GM21737 (cell line): ENCODE measurements around the gene AACS.
"Not testable (repeated sequence)": the region's sequence is repeated elsewhere in the genome, so short reads cannot be mapped to it uniquely, and the experiment has no call there.

Experiments used
- ATAC-seq: cut with Tn5 transposase; IDR thresholded peaks from one replicate; pipeline ENCODE4 v1.9.1; 2021; ENCODE audit warnings: mild to moderate bottlenecking, moderate library complexity; ENCODE audit not compliant: unreplicated experiment

AACS gene

DNA sequence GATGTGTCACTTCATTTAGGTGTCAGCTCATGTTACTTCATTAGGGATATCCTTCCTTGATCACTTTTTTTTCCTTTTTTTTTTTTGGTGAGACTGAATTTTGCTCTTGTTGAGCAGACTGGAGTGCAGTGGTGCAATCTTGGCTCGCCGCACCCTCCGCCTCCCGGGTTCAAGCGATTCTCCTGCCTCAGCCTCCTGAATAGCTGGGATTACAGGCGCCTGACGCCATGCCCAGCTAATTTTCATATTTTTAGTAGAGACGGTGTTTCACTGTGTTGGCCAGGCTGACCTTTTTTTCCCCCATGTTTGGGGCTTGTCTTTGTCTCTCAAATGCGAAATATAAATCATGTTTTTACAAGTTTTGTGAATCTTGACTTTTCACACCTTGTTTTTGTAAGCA, 9.6 kb upstream of the AACS start:
- no peak for ATAC-seq

DNA sequence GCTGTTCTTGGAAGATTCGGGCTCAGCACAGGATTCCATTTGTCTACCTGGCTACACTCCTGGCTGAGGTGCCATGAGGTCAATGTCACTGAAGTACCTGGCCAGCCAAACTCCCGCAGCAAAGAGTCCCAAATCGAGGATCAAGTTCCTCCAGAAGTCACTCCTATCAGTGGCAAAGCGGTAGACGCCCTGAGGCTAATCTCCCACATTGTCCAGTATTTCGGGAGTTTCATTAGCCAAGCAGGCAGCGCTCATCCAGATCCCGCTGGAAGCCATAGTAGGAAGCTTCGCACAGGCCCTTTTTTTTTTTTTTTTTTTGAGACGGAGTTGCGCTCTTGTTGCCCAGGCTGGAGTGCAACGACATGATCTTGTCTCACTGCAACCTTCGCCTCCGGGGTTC, 8.9 kb upstream of the AACS start:
- no peak for ATAC-seq

DNA sequence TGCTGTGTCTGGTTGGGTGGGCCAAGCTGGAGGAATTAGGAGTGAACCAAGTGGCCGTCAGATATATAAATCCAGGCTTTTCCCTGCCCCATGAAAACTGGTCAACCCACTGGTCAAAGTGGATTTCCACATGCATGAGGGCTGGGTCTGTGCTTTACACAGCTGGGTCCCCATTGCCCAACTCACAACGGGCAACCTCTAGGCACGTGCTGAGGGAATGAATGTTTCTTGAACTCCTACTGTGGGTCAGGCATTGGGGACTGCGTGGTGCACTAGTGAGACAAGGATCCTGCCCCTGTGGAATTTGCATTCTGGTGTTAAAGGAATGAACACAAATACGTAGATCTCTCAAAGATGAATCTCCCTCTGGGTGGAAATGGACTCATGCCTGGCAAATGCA, 7.5 kb upstream of the AACS start:
- no peak for ATAC-seq

DNA sequence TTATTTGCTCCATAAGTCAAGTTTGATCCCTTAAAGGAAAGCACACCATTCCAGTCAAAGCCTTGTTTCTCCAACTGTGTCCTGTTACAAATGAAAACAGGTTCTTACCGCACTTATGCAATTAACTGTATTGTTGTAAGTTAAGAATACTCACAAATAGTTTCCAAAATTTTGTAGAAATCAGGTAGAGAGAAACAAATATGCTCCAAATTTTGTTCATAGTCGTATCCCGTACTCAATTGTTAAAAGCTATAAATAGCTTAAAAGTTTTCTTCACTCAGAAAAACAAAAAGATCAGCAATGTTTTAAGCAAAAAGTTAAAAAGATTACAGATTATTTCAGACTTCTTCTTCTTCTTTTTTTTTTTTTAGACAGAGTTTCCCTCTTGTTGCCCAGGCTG, 4.0 kb upstream of the AACS start:
- no peak for ATAC-seq

DNA sequence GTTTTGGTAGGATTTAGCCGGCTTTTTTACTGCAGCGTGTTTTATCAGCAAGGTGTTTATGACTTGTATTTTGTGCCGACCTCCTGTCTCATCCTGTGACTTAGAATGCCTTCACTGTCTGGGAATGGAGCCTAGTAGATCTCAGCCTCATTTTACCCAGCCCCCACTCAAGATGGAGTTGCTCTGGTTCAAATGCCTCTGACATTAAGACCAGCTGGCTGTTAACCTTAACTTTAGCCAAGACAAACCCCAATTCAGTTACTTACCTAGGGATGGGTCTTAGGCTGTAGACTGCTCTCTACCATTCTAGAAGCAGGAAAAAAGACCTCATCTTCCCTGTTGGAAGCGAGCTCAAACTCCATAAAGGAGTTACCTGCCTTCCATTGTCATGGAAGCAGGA, 1.7 kb upstream of the AACS start:
- not testable (repeated sequence) for ATAC-seq

DNA sequence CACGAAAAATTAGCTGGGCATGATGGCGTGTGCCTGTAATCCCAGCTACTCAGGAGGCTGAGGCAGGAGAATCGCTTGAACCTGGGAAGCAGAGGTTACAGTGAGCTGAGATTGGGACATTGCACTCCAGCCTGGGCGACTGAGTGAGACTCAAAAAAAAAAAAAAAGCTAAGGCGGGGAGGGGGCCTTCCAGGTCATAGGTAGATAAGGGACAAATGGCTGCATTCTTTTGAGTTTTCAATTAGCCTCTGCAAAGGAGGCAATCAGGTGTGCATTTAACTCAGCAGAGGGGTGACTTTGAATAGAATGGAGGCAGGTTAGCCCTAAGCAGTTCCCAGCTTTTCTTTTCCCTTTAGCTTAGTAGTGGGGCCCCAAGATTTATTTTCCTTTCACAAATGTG, 743 bp upstream of the AACS start:
- ATAC-seq = no peak

DNA sequence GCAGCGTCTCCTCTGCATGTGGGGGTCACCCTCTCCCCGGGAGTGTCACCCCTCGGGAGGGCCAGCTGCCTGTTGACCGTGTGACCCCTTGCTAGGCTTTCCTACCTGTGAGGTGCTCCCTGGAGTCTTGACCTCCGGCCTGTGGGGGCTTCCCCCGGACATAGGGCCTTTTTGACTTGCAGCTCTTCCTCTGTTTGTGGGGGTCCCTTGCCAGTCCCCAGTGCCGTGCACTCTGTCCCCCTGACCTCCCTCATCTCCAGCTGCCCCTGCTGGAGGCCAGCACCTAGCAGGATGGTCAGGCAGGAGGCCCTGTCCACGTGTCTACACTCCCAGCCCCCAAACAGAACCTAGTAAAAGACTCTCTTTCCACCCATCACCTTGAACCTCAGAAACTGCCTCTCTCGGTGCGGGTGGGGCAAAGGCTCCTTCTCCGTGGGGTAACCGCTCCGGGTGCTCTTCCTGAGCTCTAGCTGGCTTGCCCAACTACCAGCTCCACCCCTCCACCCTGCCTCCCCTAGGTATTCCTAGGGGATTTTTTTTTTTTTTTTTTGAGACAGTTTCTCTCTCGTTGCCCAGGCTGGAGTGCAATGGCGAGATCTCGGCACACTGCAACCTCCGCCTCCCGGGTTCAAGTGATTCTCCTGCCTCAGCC, 810 bp downstream of the AACS start:
- ATAC-seq = no peak

DNA sequence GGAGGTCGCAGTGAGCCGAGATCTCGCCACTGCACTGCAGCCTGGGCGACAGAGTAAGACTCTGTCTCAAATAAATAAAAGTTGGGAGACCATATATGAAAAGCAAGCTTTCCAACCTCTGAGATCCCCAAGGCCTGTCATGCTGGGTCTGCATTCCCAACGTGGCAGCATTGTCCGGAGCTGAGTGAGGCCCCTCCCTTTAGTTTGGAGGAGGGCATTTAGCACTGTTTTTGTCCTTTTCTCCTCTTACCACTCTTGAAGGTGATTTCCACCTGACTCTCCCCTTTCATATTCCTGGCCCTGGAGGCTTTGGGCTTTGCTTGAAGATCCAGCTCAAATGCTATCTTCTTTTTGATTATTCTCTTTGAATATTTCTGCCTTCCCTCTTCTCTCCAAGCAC, 3.2 kb downstream of the AACS start:
- no peak for ATAC-seq

DNA sequence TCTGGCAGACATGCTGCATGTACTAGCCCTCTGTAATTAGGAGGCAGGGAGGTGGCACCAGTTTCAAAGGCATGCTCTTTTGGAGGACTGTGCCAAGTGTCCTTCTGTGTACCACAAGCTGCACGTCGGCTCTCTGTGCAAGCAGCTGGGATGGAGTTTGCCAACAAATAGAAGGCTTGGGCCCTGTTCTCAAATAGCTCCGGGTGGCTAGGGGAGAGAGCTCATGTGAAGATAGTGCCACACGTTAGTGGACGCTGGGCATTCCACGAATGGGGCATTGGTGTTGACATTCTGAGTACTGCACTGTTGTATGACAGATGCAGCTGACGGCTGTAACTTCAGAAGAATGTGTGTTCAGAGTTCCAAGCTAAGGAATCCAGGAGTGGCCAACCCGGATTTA, 4.4 kb downstream of the AACS start:
- no peak for ATAC-seq

DNA sequence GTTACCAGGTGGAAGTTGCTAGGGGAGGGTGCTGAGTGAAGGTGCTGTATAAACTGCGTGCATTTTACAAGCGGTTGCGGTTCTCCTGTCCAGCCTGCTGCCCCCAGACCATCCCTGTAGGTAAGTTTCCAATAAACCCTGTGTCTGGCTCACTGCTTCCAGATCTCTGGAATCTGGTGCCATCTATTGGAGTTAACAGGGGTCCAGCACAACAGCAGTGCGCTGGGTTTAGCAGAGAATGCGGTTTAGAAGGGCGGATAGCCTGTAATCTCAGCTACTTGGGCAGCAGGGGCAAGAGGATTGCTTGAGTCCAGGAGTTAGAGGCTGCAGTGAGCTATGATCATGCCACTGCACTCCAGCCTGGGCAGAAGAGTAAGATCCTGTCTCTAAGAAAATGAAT, 4.9 kb downstream of the AACS start:
- no peak for ATAC-seq

DNA sequence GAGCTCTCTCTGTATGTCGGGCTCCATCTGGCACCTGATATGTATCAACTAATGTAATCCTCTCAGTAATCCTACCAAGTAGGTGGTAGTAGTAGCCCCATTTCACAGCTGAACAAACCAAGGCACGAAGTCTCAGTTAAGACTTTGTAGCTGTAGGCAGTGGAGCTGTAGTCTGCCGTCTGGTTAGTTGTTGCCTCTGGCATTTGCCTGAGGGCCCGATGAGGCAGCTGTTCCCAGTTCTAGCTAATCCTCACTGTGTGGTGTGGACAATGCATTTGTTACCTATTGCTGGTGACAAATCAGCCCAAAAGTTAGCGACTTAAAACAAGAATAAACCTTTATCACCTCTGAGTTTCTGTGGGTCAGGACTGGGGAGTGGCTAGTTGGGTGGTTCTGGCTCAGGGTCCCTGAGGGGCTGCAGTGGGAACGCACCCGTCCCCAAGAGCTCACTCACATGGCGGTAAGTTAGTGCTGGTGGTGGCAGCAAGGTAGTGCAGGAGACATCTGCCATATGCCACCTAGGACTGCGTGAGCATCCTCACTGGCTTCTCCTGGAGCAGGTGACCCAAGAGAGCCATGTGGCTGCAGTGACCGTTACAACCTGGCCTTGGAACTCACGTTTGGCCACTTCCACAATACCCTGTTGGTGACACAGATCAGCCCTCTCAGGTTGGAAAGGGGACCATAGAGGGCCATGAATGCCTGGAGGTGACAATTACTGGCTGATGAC, 5.6 kb downstream of the AACS start:
- no peak for ATAC-seq

DNA sequence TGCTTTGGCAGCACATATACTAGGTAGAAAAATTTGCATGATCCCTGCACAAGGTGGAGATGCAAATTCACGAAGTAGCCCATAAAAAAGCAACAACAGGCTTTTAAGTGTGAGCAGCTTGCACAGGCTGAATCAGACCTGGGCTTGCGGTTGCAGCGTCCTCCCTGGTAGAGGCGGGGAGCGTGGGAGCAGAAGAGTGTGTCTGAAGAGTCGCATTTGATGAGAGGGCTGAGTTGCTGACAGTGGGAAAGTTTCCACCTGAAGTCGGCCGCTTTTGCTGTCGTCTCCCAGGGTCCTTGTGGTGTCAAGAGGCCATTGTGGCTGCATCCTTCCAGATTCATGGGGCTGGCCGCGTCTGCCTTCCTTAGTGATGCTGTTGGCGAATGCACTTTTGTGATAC, 6.2 kb downstream of the AACS start:
- no peak for ATAC-seq

DNA sequence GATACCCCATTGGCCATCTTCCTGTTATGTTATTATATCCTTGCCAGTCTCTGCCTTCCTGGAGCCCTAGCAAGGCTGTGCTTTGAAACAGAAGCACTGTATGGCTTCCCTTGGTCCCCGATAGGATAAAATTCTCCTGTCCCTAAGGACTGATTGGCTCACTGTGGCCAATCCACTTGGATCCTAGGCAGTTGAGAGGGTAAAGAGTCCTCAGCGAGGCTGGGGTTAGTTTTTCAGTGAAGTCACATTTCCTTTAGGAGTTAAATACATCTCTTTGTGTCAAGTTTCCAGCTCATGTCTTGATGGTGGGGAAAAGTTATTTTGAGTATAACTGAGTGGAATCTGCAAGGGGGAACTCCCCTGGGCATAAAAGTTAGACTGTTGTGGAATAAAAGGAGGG, 7.3 kb downstream of the AACS start:
- no peak for ATAC-seq

DNA sequence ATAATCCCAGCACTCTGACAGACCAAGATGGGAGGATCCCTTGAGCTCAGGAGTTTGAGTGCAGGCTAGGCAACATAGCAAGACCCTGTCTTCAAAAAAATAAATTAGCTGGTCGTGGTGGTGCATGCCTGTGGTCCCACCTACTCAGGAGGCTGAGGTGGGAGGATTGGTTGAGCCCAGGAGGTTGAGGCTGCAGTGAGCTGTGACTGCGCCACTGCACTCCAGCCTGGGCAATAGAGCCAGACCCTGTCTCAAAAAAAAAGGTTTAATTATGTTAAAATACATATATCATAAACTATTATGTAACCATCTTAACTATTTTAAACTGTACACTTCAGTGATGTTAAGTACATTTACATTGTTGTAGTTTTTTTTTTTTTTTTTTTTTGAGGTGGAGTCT, 9.1 kb downstream of the AACS start:
- not testable (repeated sequence) for ATAC-seq

DNA sequence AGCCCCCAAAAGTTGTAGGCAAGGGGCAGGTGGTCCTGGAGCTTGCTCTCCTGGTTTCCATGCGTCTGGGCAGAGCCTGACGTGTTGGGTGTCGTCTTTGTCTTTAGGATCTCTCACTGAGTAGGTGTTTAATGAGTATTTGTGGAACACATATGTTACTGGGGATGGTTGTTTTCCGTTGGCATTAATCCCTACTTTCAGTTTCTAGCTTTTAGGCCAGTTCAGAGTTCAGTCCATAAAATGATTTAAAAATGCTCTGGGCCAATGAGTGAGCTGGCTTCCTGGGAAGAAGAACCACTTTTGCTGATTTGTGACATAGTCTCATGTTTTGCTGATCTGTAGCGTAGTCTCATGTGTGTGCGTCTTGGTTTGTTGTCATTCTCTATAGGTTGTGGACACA, 10.9 kb downstream of the AACS start:
- ATAC-seq = no peak

DNA sequence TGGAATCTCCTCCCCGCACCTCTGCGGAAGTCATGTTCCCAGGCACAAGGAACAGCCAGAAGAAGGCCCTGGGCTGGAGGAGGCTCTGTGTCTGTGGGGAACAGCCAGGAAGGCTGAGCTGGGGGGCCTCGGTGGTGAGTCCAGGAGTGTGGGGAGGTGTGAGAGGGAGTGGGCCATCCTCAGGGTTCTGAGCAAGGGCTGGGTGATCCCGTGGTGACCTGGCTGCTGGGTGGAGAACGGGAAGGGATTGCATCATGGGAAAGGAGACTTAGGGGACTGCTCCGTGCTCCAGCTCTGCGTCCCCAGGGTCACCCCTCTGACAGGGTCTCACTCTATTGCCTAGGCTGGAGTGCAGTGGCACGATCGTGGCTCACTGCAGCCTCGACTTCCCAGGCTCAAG, 13.8 kb downstream of the AACS start:
- no peak for ATAC-seq

DNA sequence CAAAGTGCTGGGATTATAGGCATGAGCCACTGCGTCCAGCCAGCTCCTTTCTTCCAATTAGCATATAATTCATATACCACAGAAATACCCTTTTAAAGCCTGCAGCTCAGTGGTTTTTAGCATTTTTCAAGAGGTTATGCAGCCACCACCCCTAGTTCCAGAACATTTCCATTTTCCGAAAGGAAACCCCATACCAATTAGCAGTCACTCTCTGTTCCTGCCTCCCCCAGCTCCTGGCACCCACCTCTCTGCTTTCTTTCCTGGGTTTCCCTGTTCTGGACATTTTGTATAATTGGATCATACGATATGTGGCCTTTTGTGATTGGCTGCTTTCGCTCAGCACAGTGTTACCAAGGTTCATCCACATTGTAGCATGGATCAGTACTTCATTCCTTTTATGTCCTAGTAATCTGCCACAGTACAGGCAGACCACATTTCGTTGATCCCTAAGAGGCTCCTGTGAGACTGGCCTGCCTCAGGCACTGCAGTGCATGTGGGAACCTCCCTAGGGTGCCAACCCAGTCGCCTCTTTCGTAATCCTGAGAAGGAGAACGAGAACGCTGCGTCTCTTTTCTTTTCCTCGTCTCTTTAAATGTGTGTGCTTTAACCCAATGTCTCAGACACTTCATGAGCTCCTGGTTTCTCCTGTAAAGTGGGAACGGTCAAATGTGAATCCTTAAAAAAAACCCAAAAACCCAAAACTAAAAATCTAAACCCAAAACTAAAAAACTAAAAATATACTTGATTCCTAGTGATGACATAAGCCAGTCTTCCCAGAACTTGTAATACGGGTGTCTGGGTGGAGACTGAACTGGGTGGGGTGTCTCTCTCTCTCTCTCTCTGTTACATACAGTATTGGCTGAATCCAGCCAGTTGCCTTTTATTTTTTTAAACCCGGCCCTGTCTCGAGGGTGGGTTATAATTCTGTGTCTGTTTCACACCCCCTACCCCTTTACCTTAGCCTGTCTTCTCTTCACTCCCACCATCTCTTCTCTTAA, 14.7 kb downstream of the AACS start:
- ATAC-seq = no peak

DNA sequence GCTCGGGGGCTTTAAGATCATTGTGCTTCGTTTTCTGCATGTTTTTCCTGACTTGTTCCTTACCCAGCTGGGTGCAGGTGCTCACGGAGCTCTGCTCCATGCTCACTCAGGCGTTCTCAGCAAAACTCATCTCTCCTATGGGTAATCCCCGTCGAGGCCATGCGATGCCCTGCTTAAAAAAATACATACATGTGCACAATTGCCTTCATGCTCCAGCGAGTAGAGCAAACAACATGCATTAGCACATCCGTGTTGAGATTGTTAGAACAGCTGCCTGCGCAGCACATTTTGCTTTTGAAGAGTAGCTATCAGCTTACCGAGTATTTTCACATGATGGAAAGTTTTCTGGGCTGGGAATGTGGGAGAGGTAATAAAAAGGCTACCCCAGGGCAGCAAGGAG, 16.2 kb downstream of the AACS start:
- ATAC-seq = no peak

DNA sequence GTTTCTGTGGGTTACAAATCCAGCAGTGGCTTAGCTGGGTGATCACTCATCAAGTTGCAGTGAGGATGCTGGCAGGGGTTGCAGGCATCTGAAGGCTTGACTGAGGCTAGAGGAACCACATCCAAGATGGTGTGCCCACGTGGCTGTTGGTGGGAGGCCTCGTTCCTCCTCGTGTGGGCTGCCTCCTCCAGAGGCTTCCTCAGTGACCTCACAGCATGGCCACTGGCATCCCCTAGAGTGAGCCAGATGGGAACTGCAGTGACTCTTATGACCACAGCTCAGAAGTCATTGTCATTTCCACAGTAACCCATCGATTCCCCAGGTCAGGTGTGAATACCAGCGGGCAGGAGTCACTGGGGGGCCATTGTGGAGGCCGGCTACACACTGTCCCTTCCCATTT, 17.8 kb downstream of the AACS start:
- no peak for ATAC-seq

DNA sequence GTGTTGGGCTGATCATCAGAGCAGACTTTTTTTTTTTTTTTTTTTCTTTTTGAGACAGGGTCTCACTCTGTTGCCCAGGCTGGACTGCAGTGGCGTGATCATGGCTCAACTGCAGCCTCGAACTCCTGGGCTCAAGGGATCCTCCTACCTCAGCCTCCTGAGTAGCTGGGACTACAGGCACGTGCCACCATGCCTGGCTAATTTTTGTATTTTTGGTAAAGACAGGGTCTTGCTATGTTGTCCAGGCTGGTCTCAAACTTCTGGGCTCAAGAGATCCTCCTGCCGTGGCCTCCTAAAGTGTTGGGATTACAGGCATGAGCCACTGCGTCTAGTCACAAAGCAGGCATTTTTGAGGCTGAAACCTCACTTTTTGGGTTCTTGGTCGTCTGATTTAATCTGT, 23.0 kb downstream of the AACS start:
- not testable (repeated sequence) for ATAC-seq

DNA sequence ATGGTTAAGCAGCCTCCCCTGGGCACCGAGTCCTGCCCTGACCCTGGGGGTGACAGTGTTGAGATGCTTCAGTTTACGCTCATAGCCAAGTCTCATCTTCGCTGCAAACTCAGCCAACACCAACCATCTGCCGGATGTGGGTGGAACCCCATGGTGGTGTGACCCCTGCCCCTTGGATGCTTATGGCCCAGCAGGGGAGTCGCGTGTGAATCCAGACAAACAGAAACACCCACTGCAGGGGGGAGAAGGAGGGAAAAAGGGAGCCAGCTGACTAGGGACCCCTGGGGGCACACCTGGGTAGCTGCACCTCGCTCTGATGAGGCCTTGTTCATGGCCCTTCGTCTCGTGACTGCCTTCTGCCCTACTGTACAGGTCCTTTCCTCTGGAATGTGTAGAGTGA, 23.8 kb downstream of the AACS start:
- no peak for ATAC-seq

DNA sequence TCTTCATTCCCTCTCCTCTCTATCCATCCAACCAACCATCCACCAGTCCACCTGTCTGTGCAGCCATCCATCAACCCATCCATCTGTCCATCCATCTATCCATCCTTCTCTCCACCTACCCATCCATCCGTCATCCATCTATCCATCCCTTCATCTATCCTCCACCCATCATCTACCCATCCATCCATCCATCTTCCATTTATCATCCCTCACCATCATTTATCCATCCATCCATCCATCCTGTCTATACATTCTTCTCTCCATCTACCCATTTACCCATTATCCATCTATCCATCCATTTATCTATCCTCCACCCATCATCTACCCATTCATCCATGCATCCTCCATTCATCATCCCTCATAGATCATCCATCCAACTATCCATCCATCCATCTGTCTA, 24.4 kb downstream of the AACS start:
- no peak for ATAC-seq
